Neural cell (in vitro differentiated cells): ENCODE results near the gene SRP19. TPM values are rescaled to one million over a fixed set of nuclear protein-coding genes. Genes with fewer than 3 reads are reported as not detected.
"Not testable (repeated sequence)": the region's sequence is repeated elsewhere in the genome, so short reads cannot be mapped to it uniquely, and the experiment has no call there.

Experiments used
- H2AFZ ChIP-seq: fragments of 200-600, 300-800 bp; sonication (generic), shearing (Covaris generic); 2 replicates; pipeline ENCODE4 v1.6.0; 2014; ENCODE audit warnings: low read depth, mild to moderate bottlenecking, antibody characterized with exemption, low read length, moderate library complexity
- H3F3A ChIP-seq: fragments of 200-600 bp; shearing (Covaris generic); 2 replicates; pipeline ENCODE4 v1.6.1; 2016; ENCODE audit warnings: mild to moderate bottlenecking, moderate library complexity, mixed read lengths, antibody characterized with exemption, low read length; ENCODE audit not compliant: insufficient read depth, poor library complexity, severe bottlenecking
- H3K27ac ChIP-seq: fragments of 200-600, 300-800 bp; sonication (generic), shearing (Covaris generic); 2 replicates; pipeline ENCODE4 v1.5.1; 2014; ENCODE audit warnings: mild to moderate bottlenecking, low read length, moderate library complexity
- H3K27me3 ChIP-seq: fragments of 300-800, 200-600 bp; sonication (generic), shearing (Covaris generic); 2 replicates; pipeline ENCODE4 v1.6.0; 2014; ENCODE audit warnings: mild to moderate bottlenecking, low read depth, low read length, moderate library complexity; ENCODE audit not compliant: insufficient read depth
- H3K36me3 ChIP-seq: fragments of 300-800, 200-600 bp; sonication (generic), shearing (Covaris generic); 2 replicates; pipeline ENCODE4 v1.5.1; 2014; ENCODE audit warnings: mild to moderate bottlenecking, antibody characterized with exemption, low read length, moderate library complexity; ENCODE audit not compliant: insufficient read depth
- H3K4me2 ChIP-seq: fragments of 300-800, 200-600 bp; sonication (generic), shearing (Covaris generic); 2 replicates; pipeline ENCODE4 v1.6.0; 2014; ENCODE audit warnings: mild to moderate bottlenecking, low read length
- H3K4me3 ChIP-seq: fragments of 300-800, 200-600 bp; sonication (generic), shearing (Covaris generic); 2 replicates; pipeline ENCODE4 v1.5.1; 2014; ENCODE audit warnings: mild to moderate bottlenecking, low read length, moderate library complexity
- H3K79me2 ChIP-seq: fragments of 200-600 bp; shearing (Covaris generic); replicated peaks from 2 replicates; pipeline ENCODE4 v1.6.0; 2014; ENCODE audit warnings: mild to moderate bottlenecking, low read length, moderate library complexity; ENCODE audit not compliant: insufficient read depth
- H3K9ac ChIP-seq: fragments of 300-800, 200-600 bp; sonication (generic), shearing (Covaris generic); 2 replicates; pipeline ENCODE4 v1.6.1; 2016; ENCODE audit warnings: mild to moderate bottlenecking, low read length, mixed read lengths
- H3K9me2 ChIP-seq: fragments of 200-600 bp; shearing (Covaris generic); 2 replicates; pipeline ENCODE4 v1.6.1; 2016; ENCODE audit warnings: mild to moderate bottlenecking, low read length, mixed read lengths; ENCODE audit not compliant: insufficient read depth
- H3K9me3 ChIP-seq: fragments of 200-600, 300-800 bp; sonication (generic), shearing (Covaris generic); 2 replicates; pipeline ENCODE4 v1.6.1; 2016; ENCODE audit warnings: mild to moderate bottlenecking, mixed run types, low read length, moderate library complexity, mixed read lengths
- H4K20me1 ChIP-seq: fragments of 200-600 bp; shearing (Covaris generic); 2 replicates; pipeline ENCODE4 v1.6.1; 2016; ENCODE audit warnings: mild to moderate bottlenecking, mixed run types; ENCODE audit not compliant: insufficient read depth
- EP300 ChIP-seq: fragments of 450-650 bp; conservative IDR thresholded peaks from 2 replicates; pipeline ENCODE4 v1.6.1; 2014; ENCODE audit warnings: antibody characterized with exemption, mild to moderate bottlenecking, moderate library complexity; ENCODE audit not compliant: poor library complexity, severe bottlenecking
- EZH2 ChIP-seq: fragments of 200-600, 300-800 bp; shearing (Covaris generic), sonication (generic); IDR thresholded peaks from 2 replicates; pipeline ENCODE4 v1.6.1; 2014; ENCODE audit warnings: antibody characterized with exemption, low read length, borderline replicate concordance, mild to moderate bottlenecking; ENCODE audit not compliant: insufficient read depth, poor library complexity, severe bottlenecking
- MXI1 ChIP-seq: fragments of 450-650 bp; conservative IDR thresholded peaks from 2 replicates; pipeline ENCODE4 v1.6.1; 2014; ENCODE audit warnings: antibody characterized with exemption, mild to moderate bottlenecking; ENCODE audit not compliant: poor library complexity, severe bottlenecking
- POLR2AphosphoS5 ChIP-seq: IDR thresholded peaks from 2 replicates; pipeline ENCODE4 v1.6.1; 2012
- RAD21 ChIP-seq: fragments of 450-650 bp; conservative IDR thresholded peaks from 2 replicates; pipeline ENCODE4 v1.6.1; 2014; ENCODE audit warnings: antibody characterized with exemption, mild to moderate bottlenecking, moderate library complexity
- REST ChIP-seq: IDR thresholded peaks from 2 replicates; pipeline ENCODE4 v1.6.1; 2012; ENCODE audit warnings: borderline replicate concordance
- SMC3 ChIP-seq: fragments of 450-650 bp; conservative IDR thresholded peaks from 2 replicates; pipeline ENCODE4 v1.6.1; 2014; ENCODE audit warnings: antibody characterized with exemption, mild to moderate bottlenecking, moderate library complexity; ENCODE audit not compliant: poor library complexity
- TAF1 ChIP-seq: IDR thresholded peaks from 2 replicates; pipeline ENCODE4 v1.6.1; 2012; ENCODE audit warnings: low read depth
- polyA plus RNA-seq: library from polyadenylated mRNA; depleted of rRNA; stranded (reverse); fragments of >200 nt; gene quantifications from 2 replicates; pipeline ENCODE4 v1.2.3, GENCODE V29; 2014
- TF ChIP-seq, protein P1 (sequence below): fragments of 450-650 bp; IDR thresholded peaks from 2 replicates; pipeline ENCODE4 v1.5.1; 2014; ENCODE audit warnings: antibody characterized with exemption, mild to moderate bottlenecking, moderate library complexity; ENCODE audit not compliant: poor library complexity, severe bottlenecking

The SRP19 gene
- polyA plus RNA-seq, 1 donor from 2014 or later = 179 TPM

GRCh38 chr5:112895682-112896081 is 34.6 kb downstream of the SRP19 start:
- no peaks in the 10 kb centered on the region for H3F3A ChIP-seq
- no peak overlapping the region for H3K4me2 ChIP-seq
- no peak overlapping the region for H3K9ac ChIP-seq
- no peaks in the 10 kb centered on the region for H4K20me1 ChIP-seq
- H3K9me3 ChIP-seq = no peaks in the 10 kb centered on the region
- no peaks in the 10 kb centered on the region for H3K27me3 ChIP-seq
- no peaks in the 10 kb centered on the region for H3K79me2 ChIP-seq
- no peak overlapping the region for H2AFZ ChIP-seq
- peaks cover 9% of the 10 kb centered on the region for H3K36me3 ChIP-seq
- no peaks in the 10 kb centered on the region for H3K9me2 ChIP-seq
- TF ChIP-seq REST (no peak), EZH2 (no peak), SMC3 (no peak), RAD21 (no peak), TAF1 (no peak), EP300 (no peak)
- TF ChIP-seq, protein P1, sequence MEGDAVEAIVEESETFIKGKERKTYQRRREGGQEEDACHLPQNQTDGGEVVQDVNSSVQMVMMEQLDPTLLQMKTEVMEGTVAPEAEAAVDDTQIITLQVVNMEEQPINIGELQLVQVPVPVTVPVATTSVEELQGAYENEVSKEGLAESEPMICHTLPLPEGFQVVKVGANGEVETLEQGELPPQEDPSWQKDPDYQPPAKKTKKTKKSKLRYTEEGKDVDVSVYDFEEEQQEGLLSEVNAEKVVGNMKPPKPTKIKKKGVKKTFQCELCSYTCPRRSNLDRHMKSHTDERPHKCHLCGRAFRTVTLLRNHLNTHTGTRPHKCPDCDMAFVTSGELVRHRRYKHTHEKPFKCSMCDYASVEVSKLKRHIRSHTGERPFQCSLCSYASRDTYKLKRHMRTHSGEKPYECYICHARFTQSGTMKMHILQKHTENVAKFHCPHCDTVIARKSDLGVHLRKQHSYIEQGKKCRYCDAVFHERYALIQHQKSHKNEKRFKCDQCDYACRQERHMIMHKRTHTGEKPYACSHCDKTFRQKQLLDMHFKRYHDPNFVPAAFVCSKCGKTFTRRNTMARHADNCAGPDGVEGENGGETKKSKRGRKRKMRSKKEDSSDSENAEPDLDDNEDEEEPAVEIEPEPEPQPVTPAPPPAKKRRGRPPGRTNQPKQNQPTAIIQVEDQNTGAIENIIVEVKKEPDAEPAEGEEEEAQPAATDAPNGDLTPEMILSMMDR = no peak
- no peak overlapping the region for H3K27ac ChIP-seq
- H3K4me3 ChIP-seq = no peak overlapping the region

- Histone ChIP-seq H3K4me3 (no peak overlapping the region), H3K4me2 (no peak overlapping the region), H3K79me2 (peaks cover 7% of the 10 kb centered on the region), H3K9me3 (no peaks in the 10 kb centered on the region), H4K20me1 (no peaks in the 10 kb centered on the region), H3K36me3 (no peaks in the 10 kb centered on the region), H3K27ac (no peak overlapping the region), H3K27me3 (no peaks in the 10 kb centered on the region), H3K9ac (no peak overlapping the region), H2AFZ (no peak overlapping the region), H3K9me2 (no peaks in the 10 kb centered on the region), H3F3A (no peaks in the 10 kb centered on the region)
- no peak for TF ChIP-seq POLR2AphosphoS5
- no peak for TF ChIP-seq EZH2
- no peak for TF ChIP-seq EP300
- no peak for TF ChIP-seq RAD21
- no peak for TF ChIP-seq MXI1
- TF ChIP-seq, protein P1 = no peak
- no peak for TF ChIP-seq SMC3
- TF ChIP-seq TAF1 = no peak
- no peak for TF ChIP-seq REST
Observed at GRCh38 chr5:112902561-112902960, 41.5 kb downstream of the SRP19 start.

DNA sequence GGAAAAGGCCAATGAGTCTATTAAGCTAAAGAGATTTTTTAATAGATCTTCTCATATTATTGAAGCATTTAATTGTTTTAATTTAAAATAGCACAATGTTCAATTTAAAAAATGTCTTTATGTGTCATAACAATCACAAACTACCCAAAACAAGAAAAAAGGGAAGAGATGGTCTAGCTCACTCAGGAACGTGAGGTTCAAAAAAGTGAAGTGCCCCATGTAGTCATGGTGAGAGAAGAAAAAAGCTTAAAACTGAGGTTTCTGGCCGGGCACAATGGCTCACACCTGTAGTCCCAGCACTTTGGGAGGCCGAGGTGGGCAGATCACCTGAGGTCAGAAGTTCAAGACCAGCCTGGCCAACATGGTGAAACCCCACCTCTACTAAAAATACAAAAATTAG is 43.9 kb downstream of the SRP19 start:
- not testable (repeated sequence) for H3K4me3 ChIP-seq, H3F3A ChIP-seq, H3K9me3 ChIP-seq, H3K36me3 ChIP-seq, H3K9ac ChIP-seq, H3K27ac ChIP-seq, H3K9me2 ChIP-seq, H2AFZ ChIP-seq, H3K27me3 ChIP-seq, H4K20me1 ChIP-seq, H3K4me2 ChIP-seq
- H3K79me2 ChIP-seq = peaks cover 15% of the 10 kb centered on the region
